ENCODE measurements around the gene CTNNA3. TPM values are rescaled to one million over a fixed set of nuclear protein-coding genes. Genes with fewer than 3 reads are reported as not detected.

CTNNA3 gene
- total RNA-seq, 1 experiment from 2014 or later = 0.02 TPM

DNA sequence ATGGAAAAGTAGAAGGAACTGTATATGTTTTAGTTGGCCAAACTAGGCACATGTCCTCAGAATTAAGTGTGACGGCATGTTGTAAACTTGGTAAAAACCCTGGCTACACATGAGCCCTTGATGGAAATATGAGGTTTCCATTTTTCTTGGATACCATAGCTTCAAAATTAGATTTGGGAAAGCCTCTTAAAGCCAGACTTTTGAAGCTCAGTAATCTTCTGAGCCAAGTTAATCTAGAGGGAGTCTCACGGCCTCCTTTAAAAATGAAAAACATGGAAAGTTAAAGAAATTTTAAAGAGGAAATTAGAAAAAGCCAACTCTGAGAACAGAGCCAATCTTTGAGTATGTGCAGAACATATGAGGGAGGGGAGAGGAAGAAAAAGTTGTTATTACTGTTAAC is 376.0 kb downstream of the CTNNA3 start:
- BruUV-seq (replicated peaks) = no TSS peak
- POLR2A ChIA-PET = interaction anchor here (0.7 kb wide), 2 partner anchors 170 to 1005 kb away, joined by 3 to 4 read pairs; no protein-coding TSS in a partner anchor
- no peak for DNase-seq (ENCODE audit: unreplicated experiment)
- Mint-ChIP-seq H3K27me3 (ENCODE audit: insufficient read depth, unreplicated experiment) (peaks cover 21% of the 10 kb centered on the region), H3K9me3 (ENCODE audit: unreplicated experiment) (peaks cover 5% of the 10 kb centered on the region), H3K4me1 (ENCODE audit: insufficient read depth, unreplicated experiment) (no peaks in the 10 kb centered on the region), H3K36me3 (ENCODE audit: insufficient read depth, unreplicated experiment) (no peaks in the 10 kb centered on the region), H3K27ac (ENCODE audit: low read depth, unreplicated experiment) (no peak overlapping the region), H3K4me3 (ENCODE audit: unreplicated experiment) (no peak overlapping the region)
- TF ChIP-seq, protein P1, sequence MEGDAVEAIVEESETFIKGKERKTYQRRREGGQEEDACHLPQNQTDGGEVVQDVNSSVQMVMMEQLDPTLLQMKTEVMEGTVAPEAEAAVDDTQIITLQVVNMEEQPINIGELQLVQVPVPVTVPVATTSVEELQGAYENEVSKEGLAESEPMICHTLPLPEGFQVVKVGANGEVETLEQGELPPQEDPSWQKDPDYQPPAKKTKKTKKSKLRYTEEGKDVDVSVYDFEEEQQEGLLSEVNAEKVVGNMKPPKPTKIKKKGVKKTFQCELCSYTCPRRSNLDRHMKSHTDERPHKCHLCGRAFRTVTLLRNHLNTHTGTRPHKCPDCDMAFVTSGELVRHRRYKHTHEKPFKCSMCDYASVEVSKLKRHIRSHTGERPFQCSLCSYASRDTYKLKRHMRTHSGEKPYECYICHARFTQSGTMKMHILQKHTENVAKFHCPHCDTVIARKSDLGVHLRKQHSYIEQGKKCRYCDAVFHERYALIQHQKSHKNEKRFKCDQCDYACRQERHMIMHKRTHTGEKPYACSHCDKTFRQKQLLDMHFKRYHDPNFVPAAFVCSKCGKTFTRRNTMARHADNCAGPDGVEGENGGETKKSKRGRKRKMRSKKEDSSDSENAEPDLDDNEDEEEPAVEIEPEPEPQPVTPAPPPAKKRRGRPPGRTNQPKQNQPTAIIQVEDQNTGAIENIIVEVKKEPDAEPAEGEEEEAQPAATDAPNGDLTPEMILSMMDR (IDR thresholded peaks at IDR 0.05; ENCODE audit: unreplicated experiment) = no peak
- CTCF ChIA-PET = interaction anchor here (1.2 kb wide), 1 partner anchor 10 kb away, joined by 4 read pairs; no protein-coding TSS in a partner anchor
- intact Hi-C loops (cut with micrococcal nuclease) = no loop called here

DNA sequence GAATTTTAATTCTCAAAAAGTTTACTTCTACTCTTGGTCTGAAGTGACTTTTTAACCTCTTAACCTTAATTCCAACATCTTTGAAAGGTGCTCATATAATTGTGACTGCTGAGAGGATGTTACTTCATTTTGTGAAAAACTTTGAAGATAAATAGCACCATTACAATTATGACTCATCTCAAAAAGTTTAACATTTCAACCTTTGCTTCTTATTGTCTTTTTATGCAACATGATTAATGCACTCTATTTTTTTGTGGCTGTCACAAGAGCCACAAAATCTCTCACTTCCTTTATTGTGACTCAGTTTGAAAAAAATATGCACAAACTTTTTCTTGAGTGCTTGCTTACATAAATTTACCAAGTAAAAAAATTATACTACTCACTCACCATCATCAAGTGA is 387.1 kb downstream of the CTNNA3 start:
- no peaks in the 10 kb centered on the region for H3K9me3 Mint-ChIP-seq (ENCODE audit: unreplicated experiment)
- no peak overlapping the region for H3K27ac Mint-ChIP-seq (ENCODE audit: low read depth, unreplicated experiment)
- ChIA-PET CTCF (interaction anchor here (1.5 kb wide), 1 partner anchor 44 kb away, joined by 3 read pairs; no protein-coding TSS in a partner anchor), POLR2A (no interaction called here)
- intact Hi-C loops (cut with micrococcal nuclease) = loop anchor here (5.0 kb wide), 2 partner anchors 213 to 362 kb away; no protein-coding TSS in a partner anchor
- H3K4me3 Mint-ChIP-seq (ENCODE audit: unreplicated experiment) = no peak overlapping the region
- TF ChIP-seq, protein P1 (IDR thresholded peaks at IDR 0.05; ENCODE audit: unreplicated experiment) = no peak
- no peaks in the 10 kb centered on the region for H3K4me1 Mint-ChIP-seq (ENCODE audit: insufficient read depth, unreplicated experiment)
- peaks cover 54% of the 10 kb centered on the region for H3K27me3 Mint-ChIP-seq (ENCODE audit: insufficient read depth, unreplicated experiment)
- no TSS peak for BruUV-seq (replicated peaks)
- DNase-seq (ENCODE audit: unreplicated experiment) = peak; percentile 3
- H3K36me3 Mint-ChIP-seq (ENCODE audit: insufficient read depth, unreplicated experiment) = no peaks in the 10 kb centered on the region

DNA sequence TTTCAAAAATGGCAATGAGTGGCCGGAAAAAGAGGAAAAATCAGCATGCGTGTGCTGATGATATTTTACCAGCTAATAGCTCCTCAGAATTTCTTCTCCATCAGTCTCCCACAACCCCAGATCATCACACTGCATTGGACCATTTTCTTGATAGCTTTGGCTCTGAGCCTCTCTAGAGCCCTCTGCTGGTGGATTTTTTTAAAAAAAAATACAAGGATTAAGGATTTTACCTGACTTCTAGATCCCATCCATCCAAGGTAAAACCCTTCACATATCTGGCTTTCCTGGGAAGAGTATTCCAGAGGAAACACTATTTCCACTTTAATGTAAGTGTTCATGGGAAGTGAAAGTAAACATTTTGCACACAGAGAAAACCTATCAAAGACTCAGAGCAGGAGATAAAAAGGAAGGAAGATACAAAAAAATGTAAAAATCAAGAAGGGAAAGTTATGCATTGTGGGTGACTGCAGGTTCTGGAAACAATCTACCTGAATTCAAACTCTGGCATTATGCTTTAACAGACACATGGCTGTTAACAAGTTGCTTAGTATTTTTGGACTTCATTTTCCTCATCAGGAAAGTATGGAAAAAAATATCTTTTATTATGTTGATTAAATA is 389.3 kb downstream of the CTNNA3 start:
- intact Hi-C loops (cut with micrococcal nuclease) = loop anchor here (5.0 kb wide), 2 partner anchors 216 to 359 kb away; no protein-coding TSS in a partner anchor
- BruUV-seq (replicated peaks) = no TSS peak
- DNase-seq (ENCODE audit: unreplicated experiment) = peak; percentile 53

DNA sequence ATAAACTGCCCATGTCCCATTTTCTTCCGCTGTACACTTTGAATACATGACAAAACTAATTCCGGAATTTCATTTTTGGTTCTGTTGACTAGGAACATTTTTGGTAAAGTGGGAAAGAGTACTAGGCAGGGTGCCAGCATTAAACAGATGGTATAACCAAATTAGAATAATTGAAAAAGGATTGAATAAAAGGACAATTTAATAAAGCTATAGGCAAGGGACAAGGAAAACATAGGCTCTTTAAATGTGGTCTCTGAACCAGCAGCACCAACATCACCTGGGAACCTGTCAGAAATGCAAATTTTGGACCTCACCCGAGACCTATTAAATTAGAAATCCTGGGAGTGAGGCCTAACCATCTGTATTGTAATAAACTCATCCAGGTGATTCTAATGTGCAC is 393.3 kb downstream of the CTNNA3 start:
- CTCF ChIA-PET = interaction anchor here (0.6 kb wide), 1 partner anchor 106 kb away, joined by 4 read pairs; no protein-coding TSS in a partner anchor
- no peaks in the 10 kb centered on the region for H3K4me1 Mint-ChIP-seq (ENCODE audit: insufficient read depth, unreplicated experiment)
- TF ChIP-seq, protein P1 (IDR thresholded peaks at IDR 0.05; ENCODE audit: unreplicated experiment) = no peak
- BruUV-seq (replicated peaks) = no TSS peak
- intact Hi-C loops (cut with micrococcal nuclease) = no loop called here
- no peak for DNase-seq (ENCODE audit: unreplicated experiment)
- no peaks in the 10 kb centered on the region for H3K9me3 Mint-ChIP-seq (ENCODE audit: unreplicated experiment)
- no peaks in the 10 kb centered on the region for H3K36me3 Mint-ChIP-seq (ENCODE audit: insufficient read depth, unreplicated experiment)
- POLR2A ChIA-PET = no interaction called here
- H3K27ac Mint-ChIP-seq (ENCODE audit: low read depth, unreplicated experiment) = no peak overlapping the region
- H3K27me3 Mint-ChIP-seq (ENCODE audit: insufficient read depth, unreplicated experiment) = peaks cover 14% of the 10 kb centered on the region
- no peak overlapping the region for H3K4me3 Mint-ChIP-seq (ENCODE audit: unreplicated experiment)

More for the DNA sequence above, 389.3 kb downstream of the CTNNA3 start:
- Mint-ChIP-seq H3K27me3 (ENCODE audit: insufficient read depth, unreplicated experiment) (peaks cover 39% of the 10 kb centered on the region), H3K4me1 (ENCODE audit: insufficient read depth, unreplicated experiment) (no peaks in the 10 kb centered on the region), H3K36me3 (ENCODE audit: insufficient read depth, unreplicated experiment) (no peaks in the 10 kb centered on the region), H3K27ac (ENCODE audit: low read depth, unreplicated experiment) (no peak overlapping the region), H3K4me3 (ENCODE audit: unreplicated experiment) (no peak overlapping the region), H3K9me3 (ENCODE audit: unreplicated experiment) (no peaks in the 10 kb centered on the region)
- CTCF ChIA-PET = interaction anchor here (0.6 to 2.4 kb wide), 30 partner anchors 9 to 1017 kb away, joined by 3 to 14 read pairs (median 4); partner anchors contain the start of gene LRRTM3
- TF ChIP-seq, protein P1 (IDR thresholded peaks at IDR 0.05; ENCODE audit: unreplicated experiment) = peak; percentile 55
- POLR2A ChIA-PET = no interaction called here
